Neutrophil (primary cell): ENCODE measurements around the gene SEPHS1.

Experiments
- H3K27ac ChIP-seq: fragments of 200-600 bp; sonication (generic); 2 replicates; pipeline ENCODE4 v1.5.1; 2016; ENCODE audit warnings: mild to moderate bottlenecking, moderate library complexity
- H3K27me3 ChIP-seq: fragments of 200-600 bp; sonication (generic); 2 replicates; pipeline ENCODE4 v1.6.0; 2016; ENCODE audit warnings: mild to moderate bottlenecking
- H3K36me3 ChIP-seq: fragments of 200-600 bp; sonication (generic); 2 replicates; pipeline ENCODE4 v1.5.1; 2017
- H3K4me1 ChIP-seq, 2 experiments: fragments of 200-600 bp in 1 of 2; sonication (generic) in 1 of 2; 1 replicate in 1 of 2; 2 replicates in 1 of 2; pipeline versions ENCODE4 v1.5.1 to v1.6.1; 2013 to 2016; ENCODE audit warnings: low read depth in 1 of 2, low read length in 1 of 2, mild to moderate bottlenecking in 1 of 2, moderate library complexity in 1 of 2; ENCODE audit not compliant: control insufficient read depth in 1 of 2, insufficient read depth in 1 of 2
- H3K4me3 ChIP-seq, 2 experiments: fragments of 200-600 bp in 1 of 2; sonication (generic) in 1 of 2; 1 replicate in 1 of 2; 2 replicates in 1 of 2; pipeline ENCODE4 v1.5.1; 2013 to 2016; ENCODE audit warnings: low read depth in 1 of 2, low read length in 1 of 2, mild to moderate bottlenecking in 1 of 2, moderate library complexity in 1 of 2
- H3K9me3 ChIP-seq: fragments of 200-600 bp; sonication (generic); 2 replicates; pipeline ENCODE4 v1.5.1; 2016
- CTCF ChIP-seq: fragments of 200-600 bp; sonication (generic); IDR thresholded peaks from 2 replicates; pipeline ENCODE4 v1.5.1; 2016; ENCODE audit warnings: antibody characterized with exemption

The SEPHS1 gene

GRCh38 chr10:13272164-13272571 lies 75.9 kb downstream of the SEPHS1 start:
- Histone ChIP-seq H3K27ac (no peak overlapping the region), H3K9me3 (no peaks in the 10 kb centered on the region), H3K4me1 (no peaks in the 10 kb centered on the region), H3K4me3 (no peak overlapping the region), H3K27me3 (no peaks in the 10 kb centered on the region), H3K36me3 (no peaks in the 10 kb centered on the region)
- no peak for TF ChIP-seq CTCF

- Histone ChIP-seq H3K4me1 (no peaks in the 10 kb centered on the region), H3K27ac (no peak overlapping the region), H3K9me3 (no peaks in the 10 kb centered on the region), H3K36me3 (no peaks in the 10 kb centered on the region), H3K27me3 (no peaks in the 10 kb centered on the region), H3K4me3 (no peak overlapping the region)
- no peak for TF ChIP-seq CTCF
Measured at GRCh38 chr10:13271552-13272163, 76.4 kb downstream of the SEPHS1 start.

- Histone ChIP-seq H3K36me3 (no peaks in the 10 kb centered on the region), H3K27me3 (no peaks in the 10 kb centered on the region), H3K4me3 (no peak overlapping the region), H3K4me1 (no peaks in the 10 kb centered on the region), H3K9me3 (no peaks in the 10 kb centered on the region), H3K27ac (no peak overlapping the region)
- no peak for TF ChIP-seq CTCF
Measured at GRCh38 chr10:13270877-13271551, 77.1 kb downstream of the SEPHS1 start.

GRCh38 chr10:13268841-13269240 lies 79.3 kb downstream of the SEPHS1 start:
- no peaks in the 10 kb centered on the region for H3K27me3 ChIP-seq
- H3K9me3 ChIP-seq: no peaks in the 10 kb centered on the region
- H3K36me3 ChIP-seq: no peaks in the 10 kb centered on the region
- no peaks in the 10 kb centered on the region for H3K4me1 ChIP-seq
- no peak for TF ChIP-seq CTCF
- H3K27ac ChIP-seq: no peak overlapping the region
- H3K4me3 ChIP-seq: no peak overlapping the region

- H3K27me3 ChIP-seq: no peaks in the 10 kb centered on the region
- no peaks in the 10 kb centered on the region for H3K9me3 ChIP-seq
- H3K36me3 ChIP-seq: no peaks in the 10 kb centered on the region
- H3K4me1 ChIP-seq: no peaks in the 10 kb centered on the region
- H3K27ac ChIP-seq: no peak overlapping the region
- H3K4me3 ChIP-seq: no peak overlapping the region
- TF ChIP-seq CTCF: no peak
Measured at GRCh38 chr10:13268310-13268709, 79.8 kb downstream of the SEPHS1 start.
